ENCODE data around the gene MED4. TPM values are rescaled to one million over a fixed set of nuclear protein-coding genes. Genes with fewer than 3 reads are reported as not detected.

The MED4 gene
- total RNA-seq, 1 experiment from 2014 or later = 51.7 TPM

DNA sequence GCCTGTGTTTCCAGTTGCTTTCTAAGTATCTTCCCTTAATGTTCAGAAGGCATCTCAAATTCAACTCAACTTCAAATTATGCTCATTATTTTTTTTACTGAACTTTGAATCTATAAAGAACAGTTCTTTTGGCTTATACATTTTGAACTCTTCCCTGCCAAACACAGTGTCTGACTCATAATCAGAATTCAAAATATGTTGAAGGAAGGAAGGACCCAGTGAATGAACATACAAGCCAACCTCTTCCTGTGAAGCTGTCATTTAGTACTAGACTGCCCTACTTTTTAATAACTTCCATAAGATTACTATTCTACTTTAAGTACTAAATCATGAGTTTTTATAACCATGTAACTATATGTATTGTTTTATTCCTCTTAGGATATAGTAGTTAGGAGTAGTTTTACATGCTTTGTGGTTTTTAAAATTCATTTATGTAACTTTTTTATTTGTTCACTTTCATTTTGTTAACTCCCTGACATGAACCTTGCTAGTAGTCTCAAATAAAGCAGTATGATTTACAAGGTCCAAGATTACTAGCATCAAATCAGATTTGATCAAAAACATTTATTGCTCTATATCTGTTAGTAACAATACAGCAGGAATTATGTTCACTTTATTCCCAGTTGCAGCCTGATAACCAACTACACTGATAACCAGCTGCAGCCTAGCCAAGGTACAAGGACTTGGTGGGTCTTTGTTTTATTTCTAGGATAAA is 51.0 kb downstream of the MED4 start:
- Histone ChIP-seq H3K36me3 (ENCODE audit: insufficient read depth, low read length, poor library complexity, severe bottlenecking) (peaks cover 28% of the 10 kb centered on the region), H3K9me3 (ENCODE audit: low read depth, low read length, poor library complexity, severe bottlenecking) (no peaks in the 10 kb centered on the region), H3K27ac (ENCODE audit: low read depth, low read length, poor library complexity, severe bottlenecking) (no peak overlapping the region), H3K4me3 (ENCODE audit: low read depth, low read length, poor library complexity, severe bottlenecking) (no peak overlapping the region), H3K27me3 (replicated peaks; ENCODE audit: insufficient read depth, low read depth, low read length, poor library complexity) (no peaks in the 10 kb centered on the region), H3K4me1 (ENCODE audit: insufficient read depth, low read length, poor library complexity, severe bottlenecking) (no peaks in the 10 kb centered on the region)
- no peak for DNase-seq (ENCODE audit: low spot score)
- POLR2A ChIA-PET (ENCODE audit: low non-redundant PET) = no interaction called here
- BruUV-seq (replicated peaks) = no TSS peak
- TF ChIP-seq, protein P1, sequence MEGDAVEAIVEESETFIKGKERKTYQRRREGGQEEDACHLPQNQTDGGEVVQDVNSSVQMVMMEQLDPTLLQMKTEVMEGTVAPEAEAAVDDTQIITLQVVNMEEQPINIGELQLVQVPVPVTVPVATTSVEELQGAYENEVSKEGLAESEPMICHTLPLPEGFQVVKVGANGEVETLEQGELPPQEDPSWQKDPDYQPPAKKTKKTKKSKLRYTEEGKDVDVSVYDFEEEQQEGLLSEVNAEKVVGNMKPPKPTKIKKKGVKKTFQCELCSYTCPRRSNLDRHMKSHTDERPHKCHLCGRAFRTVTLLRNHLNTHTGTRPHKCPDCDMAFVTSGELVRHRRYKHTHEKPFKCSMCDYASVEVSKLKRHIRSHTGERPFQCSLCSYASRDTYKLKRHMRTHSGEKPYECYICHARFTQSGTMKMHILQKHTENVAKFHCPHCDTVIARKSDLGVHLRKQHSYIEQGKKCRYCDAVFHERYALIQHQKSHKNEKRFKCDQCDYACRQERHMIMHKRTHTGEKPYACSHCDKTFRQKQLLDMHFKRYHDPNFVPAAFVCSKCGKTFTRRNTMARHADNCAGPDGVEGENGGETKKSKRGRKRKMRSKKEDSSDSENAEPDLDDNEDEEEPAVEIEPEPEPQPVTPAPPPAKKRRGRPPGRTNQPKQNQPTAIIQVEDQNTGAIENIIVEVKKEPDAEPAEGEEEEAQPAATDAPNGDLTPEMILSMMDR (conservative IDR thresholded peaks at IDR 0.05; ENCODE audit: low read depth, low read length) = no peak
- TF ChIP-seq EZH2 (IDR thresholded peaks at IDR 0.05; ENCODE audit: borderline replicate concordance, low read depth, low read length, poor library complexity, severe bottlenecking) = no peak
- intact Hi-C loops (cut with micrococcal nuclease; ENCODE audit: unreplicated experiment) = no loop called here
- CTCF ChIA-PET = no interaction called here

DNA sequence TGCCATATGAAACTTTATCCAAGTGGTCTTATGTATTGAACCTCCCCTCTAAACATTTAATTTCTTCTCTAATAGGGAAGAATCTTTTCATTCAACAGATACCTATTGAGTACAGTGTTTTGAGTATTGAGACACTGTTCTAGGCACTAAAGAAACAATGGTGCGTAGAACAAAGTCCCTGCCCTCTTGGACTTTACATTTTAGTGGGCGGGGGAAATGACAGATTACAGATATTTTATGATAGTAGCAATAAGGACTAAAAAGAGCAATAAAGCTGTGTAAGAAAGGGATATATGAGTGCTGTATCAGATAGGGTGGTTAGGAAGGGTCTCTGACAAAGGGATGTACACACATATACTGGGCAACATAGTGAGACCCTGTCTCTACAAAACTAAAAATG is 52.0 kb downstream of the MED4 start:
- Histone ChIP-seq H3K36me3 (ENCODE audit: insufficient read depth, low read length, poor library complexity, severe bottlenecking) (peaks cover 28% of the 10 kb centered on the region), H3K4me1 (ENCODE audit: insufficient read depth, low read length, poor library complexity, severe bottlenecking) (no peaks in the 10 kb centered on the region)
- CTCF ChIA-PET = no interaction called here

DNA sequence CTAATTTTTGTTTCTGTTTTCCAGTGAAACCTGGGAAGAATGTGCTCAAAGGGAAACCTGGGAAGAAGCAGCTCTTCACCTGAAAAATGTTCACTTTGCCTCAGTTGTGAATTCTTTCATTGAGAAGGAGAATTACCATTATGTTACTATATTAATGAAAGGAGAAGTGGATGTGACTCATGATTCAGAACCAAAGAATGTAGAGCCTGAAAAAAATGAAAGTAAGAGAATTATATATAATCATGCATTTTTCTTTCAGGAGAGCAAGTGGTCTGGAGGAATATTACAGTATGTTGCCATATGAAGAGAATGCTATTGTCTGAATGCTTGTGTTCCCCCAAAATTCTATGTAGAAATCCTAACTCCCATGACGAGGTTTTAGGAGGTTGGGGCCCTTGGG is 54.0 kb downstream of the MED4 start:
- no peak for DNase-seq (ENCODE audit: low spot score)
- Histone ChIP-seq H3K27me3 (replicated peaks; ENCODE audit: insufficient read depth, low read depth, low read length, poor library complexity) (no peaks in the 10 kb centered on the region), H3K4me3 (ENCODE audit: low read depth, low read length, poor library complexity, severe bottlenecking) (no peak overlapping the region), H3K27ac (ENCODE audit: low read depth, low read length, poor library complexity, severe bottlenecking) (no peak overlapping the region), H3K4me1 (ENCODE audit: insufficient read depth, low read length, poor library complexity, severe bottlenecking) (peaks cover 8% of the 10 kb centered on the region), H3K9me3 (ENCODE audit: low read depth, low read length, poor library complexity, severe bottlenecking) (no peaks in the 10 kb centered on the region), H3K36me3 (ENCODE audit: insufficient read depth, low read length, poor library complexity, severe bottlenecking) (peaks cover 22% of the 10 kb centered on the region)
- CTCF ChIA-PET = no interaction called here
- intact Hi-C loops (cut with micrococcal nuclease; ENCODE audit: unreplicated experiment) = no loop called here
- TF ChIP-seq EZH2 (IDR thresholded peaks at IDR 0.05; ENCODE audit: borderline replicate concordance, low read depth, low read length, poor library complexity, severe bottlenecking) = no peak
- TF ChIP-seq, protein P1 (conservative IDR thresholded peaks at IDR 0.05; ENCODE audit: low read depth, low read length) = no peak
- no TSS peak for BruUV-seq (replicated peaks)
- POLR2A ChIA-PET (ENCODE audit: low non-redundant PET) = no interaction called here

More for the DNA sequence above, 52.0 kb downstream of the MED4 start:
- Histone ChIP-seq H3K4me3 (ENCODE audit: low read depth, low read length, poor library complexity, severe bottlenecking) (no peak overlapping the region), H3K27me3 (replicated peaks; ENCODE audit: insufficient read depth, low read depth, low read length, poor library complexity) (no peaks in the 10 kb centered on the region), H3K27ac (ENCODE audit: low read depth, low read length, poor library complexity, severe bottlenecking) (no peak overlapping the region), H3K9me3 (ENCODE audit: low read depth, low read length, poor library complexity, severe bottlenecking) (no peaks in the 10 kb centered on the region)
- no peak for DNase-seq (ENCODE audit: low spot score)
- TF ChIP-seq EZH2 (IDR thresholded peaks at IDR 0.05; ENCODE audit: borderline replicate concordance, low read depth, low read length, poor library complexity, severe bottlenecking) = no peak
- TF ChIP-seq, protein P1 (conservative IDR thresholded peaks at IDR 0.05; ENCODE audit: low read depth, low read length) = no peak
- POLR2A ChIA-PET (ENCODE audit: low non-redundant PET) = no interaction called here
- no TSS peak for BruUV-seq (replicated peaks)
- intact Hi-C loops (cut with micrococcal nuclease; ENCODE audit: unreplicated experiment) = no loop called here

All from A673 (cell line).